SK-N-SH treated with all-trans-retinoic acid at 6 μM for 48 hours (cell line): ENCODE results near the gene ARID1A.

Experiments
- ATAC-seq: fragments of 200-7000 bp; cut with Tn5 transposase; 3 replicates; pipeline ENCODE4 v1.9.1; 2020; ENCODE audit warnings: mild to moderate bottlenecking, moderate library complexity
- ARNTL ChIP-seq: fragments of 450-650 bp; formaldehyde crosslinking; IDR thresholded peaks from 2 replicates; pipeline ENCODE4 v1.5.0; 2020; ENCODE audit warnings: low read depth, mild to moderate bottlenecking, moderate library complexity, borderline replicate concordance
- BACH2 ChIP-seq: fragments of 250-450 bp; sonication (Bioruptor Pico); IDR thresholded peaks from 2 replicates; pipeline ENCODE4 v1.9.0; 2021; ENCODE audit warnings: mild to moderate bottlenecking, borderline replicate concordance
- CREB5 ChIP-seq: fragments of 250-450 bp; sonication (Bioruptor Pico); IDR thresholded peaks from 2 replicates; pipeline ENCODE4 v1.5.1; 2020; ENCODE audit warnings: low read depth, mild to moderate bottlenecking, moderate library complexity
- CSDC2 ChIP-seq: fragments of 250-450 bp; sonication (Bioruptor Pico); IDR thresholded peaks from 2 replicates; pipeline ENCODE4 v1.5.0; 2020; ENCODE audit warnings: mild to moderate bottlenecking, moderate library complexity
- ESRRG ChIP-seq: fragments of 250-450 bp; sonication (Bioruptor Pico); IDR thresholded peaks from 2 replicates; pipeline ENCODE4 v1.6.1; 2021; ENCODE audit warnings: mild to moderate bottlenecking
- GLIS3 ChIP-seq: fragments of 250-450 bp; sonication (Bioruptor Pico); IDR thresholded peaks from 2 replicates; pipeline ENCODE4 v1.5.0; 2020; ENCODE audit warnings: mild to moderate bottlenecking, moderate library complexity
- OSR1 ChIP-seq: fragments of 250-450 bp; sonication (Bioruptor Pico); IDR thresholded peaks from 2 replicates; pipeline ENCODE4 v1.8.0; 2022; ENCODE audit warnings: moderate library complexity, mild to moderate bottlenecking, inconsistent platforms
- PATZ1 ChIP-seq: fragments of 250-450 bp; sonication (Bioruptor Pico); IDR thresholded peaks from 2 replicates; pipeline ENCODE4 v1.8.0; 2020; ENCODE audit warnings: mild to moderate bottlenecking, moderate library complexity, borderline replicate concordance
- POU6F1 ChIP-seq: fragments of 250-450 bp; sonication (Bioruptor Pico); IDR thresholded peaks from 2 replicates; pipeline ENCODE4 v1.8.0; 2021; ENCODE audit warnings: low read depth, mild to moderate bottlenecking, moderate library complexity, borderline replicate concordance
- PPARA ChIP-seq: fragments of 250-450 bp; sonication (Bioruptor Pico); IDR thresholded peaks from 2 replicates; pipeline ENCODE4 v1.5.0; 2020; ENCODE audit warnings: mild to moderate bottlenecking, borderline replicate concordance
- RARB ChIP-seq: fragments of 250-450 bp; sonication (Bioruptor Pico); IDR thresholded peaks from 2 replicates; pipeline ENCODE4 v1.8.0; 2021; ENCODE audit warnings: mild to moderate bottlenecking, moderate library complexity
- SNAI2 ChIP-seq: fragments of 250-450 bp; sonication (Bioruptor Pico); IDR thresholded peaks from 2 replicates; pipeline ENCODE4 v1.5.0; 2020; ENCODE audit warnings: mild to moderate bottlenecking, moderate library complexity
- TCF4 ChIP-seq: fragments of 250-450 bp; sonication (Bioruptor Pico); IDR thresholded peaks from 2 replicates; pipeline ENCODE4 v1.8.0; 2021; ENCODE audit warnings: mild to moderate bottlenecking, moderate library complexity, borderline replicate concordance
- TOX ChIP-seq: fragments of 250-450 bp; sonication (Bioruptor Pico); IDR thresholded peaks from 2 replicates; pipeline ENCODE4 v1.8.0; 2021; ENCODE audit warnings: mild to moderate bottlenecking, moderate library complexity, borderline replicate concordance
- TSHZ2 ChIP-seq: fragments of 250-450 bp; sonication (Bioruptor Pico); IDR thresholded peaks from 2 replicates; pipeline ENCODE4 v1.5.0; 2020; ENCODE audit warnings: mild to moderate bottlenecking, moderate library complexity
- ZFP3 ChIP-seq: fragments of 250-450 bp; sonication (Bioruptor Pico); IDR thresholded peaks from 2 replicates; pipeline ENCODE4 v1.5.0; 2020; ENCODE audit warnings: mild to moderate bottlenecking, moderate library complexity
- ZFP30 ChIP-seq: fragments of 450-650 bp; formaldehyde crosslinking; IDR thresholded peaks from 2 replicates; pipeline ENCODE4 v1.5.0; 2022; ENCODE audit warnings: mild to moderate bottlenecking, moderate library complexity
- ZNF565 ChIP-seq: fragments of 450-650 bp; formaldehyde crosslinking; conservative IDR thresholded peaks from 2 replicates; pipeline ENCODE4 v1.5.0; 2020; ENCODE audit warnings: low read depth, mild to moderate bottlenecking, moderate library complexity
- ZNF70 ChIP-seq: fragments of 450-650 bp; formaldehyde crosslinking; IDR thresholded peaks from 2 replicates; pipeline ENCODE4 v1.5.0; 2020; ENCODE audit warnings: mild to moderate bottlenecking, moderate library complexity
- ZNF8 ChIP-seq: fragments of 450-650 bp; formaldehyde crosslinking; IDR thresholded peaks from 2 replicates; pipeline ENCODE4 v1.5.0; 2020; ENCODE audit warnings: mild to moderate bottlenecking, moderate library complexity

Gene ARID1A

GRCh38 chr1:26784023-26784871 lies 88.4 kb downstream of the ARID1A start:
- ATAC-seq: no peak
- TF ChIP-seq BACH2 (CRISPR knock-in tag) (no peak), GLIS3 (CRISPR knock-in tag) (no peak), ZNF70 (no peak), ZFP3 (CRISPR knock-in tag) (no peak), CREB5 (CRISPR knock-in tag) (no peak), RARB (CRISPR knock-in tag) (no peak), ZFP30 (CRISPR knock-in tag) (no peak), PPARA (CRISPR knock-in tag) (no peak), SNAI2 (CRISPR knock-in tag) (no peak), TOX (CRISPR knock-in tag) (no peak), POU6F1 (CRISPR knock-in tag) (no peak), PATZ1 (no peak), ZNF8 (CRISPR knock-in tag) (no peak)

GRCh38 chr1:26784886-26785285 lies 89.1 kb downstream of the ARID1A start:
- no peak for TF ChIP-seq ZFP30 (CRISPR knock-in tag)
- TF ChIP-seq ARNTL (CRISPR knock-in tag): no peak
- no peak for TF ChIP-seq POU6F1 (CRISPR knock-in tag)
- TF ChIP-seq OSR1: no peak
- no peak for TF ChIP-seq SNAI2 (CRISPR knock-in tag)
- TF ChIP-seq ZNF70: no peak
- no peak for TF ChIP-seq TSHZ2 (CRISPR knock-in tag)
- TF ChIP-seq ZNF8 (CRISPR knock-in tag): no peak
- TF ChIP-seq CSDC2 (CRISPR knock-in tag): no peak
- no peak for ATAC-seq

- no peak for ATAC-seq
- TF ChIP-seq ESRRG: no peak
- no peak for TF ChIP-seq ZNF70
- TF ChIP-seq CREB5 (CRISPR knock-in tag): no peak
- no peak for TF ChIP-seq SNAI2 (CRISPR knock-in tag)
- no peak for TF ChIP-seq PPARA (CRISPR knock-in tag)
- TF ChIP-seq POU6F1 (CRISPR knock-in tag): no peak
- no peak for TF ChIP-seq ARNTL (CRISPR knock-in tag)
- TF ChIP-seq ZFP3 (CRISPR knock-in tag): no peak
- TF ChIP-seq ZNF565 (CRISPR knock-in tag): no peak
- no peak for TF ChIP-seq RARB (CRISPR knock-in tag)
- no peak for TF ChIP-seq TCF4 (CRISPR knock-in tag)
- TF ChIP-seq BACH2 (CRISPR knock-in tag): no peak
These were observed 90.0 kb downstream of the ARID1A start for GRCh38 chr1:26785611-26786436.
